K562 (cell line): ENCODE data around the gene NPR3. TPM values are rescaled to one million over a fixed set of nuclear protein-coding genes. Genes with fewer than 3 reads are reported as not detected.
A peak's percentile ranks its signal among the peaks of the same experiment; 100 is the strongest.

ENCODE experiments used
- ATAC-seq: fragments of 200-7000 bp; cut with Tn5 transposase; 3 replicates; pipeline ENCODE4 v1.9.1; 2020; ENCODE audit warnings: moderate library complexity
- BruUV-seq: library from RNA; stranded (reverse); fragments of 400-500 nt; replicated peaks from 2 replicates; lab custom pipeline; 2021; lab: Mats Ljungman, UMichigan
- CTCF ChIA-PET: fragments of 300-600 bp; formaldehyde crosslinking; extraction: SDS; loops from one replicate; lab custom pipeline; 2021; ENCODE audit warnings: low intra/inter-chr PET ratio; lab: Yijun Ruan, JAX
- POLR2A ChIA-PET: fragments of 300-600, 350-650 bp; sonication (Branson Sonifier 250); formaldehyde crosslinking; extraction: SDS; loops from one replicate; lab custom pipeline; 2021; ENCODE audit warnings: antibody characterized with exemption, inconsistent platforms; lab: Yijun Ruan, JAX
- DNase-seq, 4 experiments: peaks; one replicate each; pipeline versions ENCODE4 v3.0.0 to v3.0.0-alpha.2; 2011 to 2018; ENCODE audit warnings: low spot score in 3 of 4, mixed read lengths in 3 of 4; ENCODE audit errors: extremely low read depth in 1 of 4
- FAIRE-seq: peaks from 2 replicates; lab custom pipeline; 2011; peaks lifted over from hg19 to GRCh38; lab: Jason Lieb, UNC
- H2AFZ ChIP-seq: 2 replicates; pipeline ENCODE4 v1.6.0; 2011; ENCODE audit warnings: low read depth, low read length, control low read depth, inconsistent platforms
- H3K27ac ChIP-seq: fragments of 200-600 bp; 3 replicates; pipeline ENCODE4 v1.8.0; 2011; ENCODE audit warnings: low read depth, mild to moderate bottlenecking, control low read depth, inconsistent platforms, low read length, moderate library complexity, mixed read lengths; ENCODE audit errors: extremely low read depth
- H3K27me3 ChIP-seq, 2 experiments: fragments of 300-600 bp in 1 of 2; 2 replicates in 1 of 2; 3 replicates in 1 of 2; pipeline versions ENCODE4 v1.6.0 to v1.8.0; 2011; ENCODE audit warnings: inconsistent platforms in 2 of 2, low read length in 2 of 2, mild to moderate bottlenecking in 1 of 2, mixed read lengths in 1 of 2, moderate library complexity in 1 of 2; ENCODE audit not compliant: control insufficient read depth in 2 of 2, insufficient read depth in 2 of 2
- H3K36me3 ChIP-seq: fragments of 300-600 bp; 3 replicates; pipeline ENCODE4 v1.8.0; 2011; ENCODE audit warnings: mild to moderate bottlenecking, low read length, inconsistent platforms; ENCODE audit not compliant: control insufficient read depth, insufficient read depth
- H3K4me1 ChIP-seq, 2 experiments: fragments of 200-600 bp in 1 of 2; replicated peaks in 1 of 2; 2 replicates in 1 of 2; 3 replicates in 1 of 2; pipeline versions ENCODE4 v1.5.1 to v1.8.0; 2011; ENCODE audit warnings: inconsistent platforms in 2 of 2, low read length in 2 of 2, mild to moderate bottlenecking in 1 of 2, mixed read lengths in 1 of 2, moderate library complexity in 1 of 2; ENCODE audit not compliant: control insufficient read depth in 2 of 2, insufficient read depth in 2 of 2
- H3K4me2 ChIP-seq: 2 replicates; pipeline ENCODE4 v1.6.1; 2011; ENCODE audit warnings: low read length, control low read depth, inconsistent platforms, mixed read lengths; ENCODE audit not compliant: insufficient read depth
- H3K4me3 ChIP-seq: fragments of 200-600 bp; sonication (generic), shearing (Covaris generic); 2 replicates; pipeline ENCODE4 v1.5.1; 2016; ENCODE audit warnings: control low read depth, inconsistent platforms
- H3K79me2 ChIP-seq: fragments of 200-600 bp; 3 replicates; pipeline ENCODE4 v1.8.0; 2011; ENCODE audit warnings: low read length, inconsistent platforms; ENCODE audit not compliant: control insufficient read depth, insufficient read depth
- H3K9ac ChIP-seq, 2 experiments: 2 replicates each; pipeline versions ENCODE4 v1.6.0 to v1.6.1; 2011; ENCODE audit warnings: low read depth in 2 of 2, low read length in 2 of 2, control low read depth in 1 of 2, inconsistent platforms in 1 of 2, mild to moderate bottlenecking in 1 of 2, mixed read lengths in 1 of 2; ENCODE audit not compliant: insufficient read depth in 1 of 2
- H3K9me1 ChIP-seq: one replicate; pipeline ENCODE4 v1.6.0; 2011; ENCODE audit warnings: inconsistent platforms, mild to moderate bottlenecking, low read length, moderate library complexity; ENCODE audit not compliant: control insufficient read depth, insufficient read depth
- H3K9me3 ChIP-seq: replicated peaks from 2 replicates; pipeline ENCODE4 v1.5.1; 2011; ENCODE audit warnings: low read depth, low read length, inconsistent platforms; ENCODE audit not compliant: control insufficient read depth, insufficient read depth
- H4K20me1 ChIP-seq: replicated peaks from 2 replicates; pipeline ENCODE4 v1.6.1; 2011; ENCODE audit warnings: low read length, inconsistent platforms, mixed read lengths; ENCODE audit not compliant: control insufficient read depth, insufficient read depth
- ETV5 ChIP-seq: sonication (generic); formaldehyde crosslinking; IDR thresholded peaks from 2 replicates; pipeline ENCODE4 v1.4.0; 2020; ENCODE audit warnings: low read depth, mild to moderate bottlenecking, missing genetic modification reagents
- EZH2 ChIP-seq: IDR thresholded peaks from 2 replicates; pipeline ENCODE4 v1.6.1; 2012; ENCODE audit warnings: low read depth, mild to moderate bottlenecking, inconsistent platforms, low read length, borderline replicate concordance
- HDAC6 ChIP-seq: IDR thresholded peaks from 2 replicates; pipeline ENCODE4 v1.6.1; 2012; ENCODE audit warnings: low read depth, mild to moderate bottlenecking, control low read depth, inconsistent platforms, low read length, moderate library complexity
- KHSRP ChIP-seq: fragments of 450-650 bp; IDR thresholded peaks from 2 replicates; pipeline ENCODE4 v1.6.1; 2017
- NFIC ChIP-seq: fragments of 450-650 bp; IDR thresholded peaks from 2 replicates; pipeline ENCODE4 v1.6.1; 2017; ENCODE audit warnings: mild to moderate bottlenecking, inconsistent platforms
- PURB ChIP-seq: sonication (generic); formaldehyde crosslinking; IDR thresholded peaks from 2 replicates; pipeline ENCODE4 v1.9.0; 2021; ENCODE audit warnings: low read depth, mild to moderate bottlenecking, missing genetic modification reagents
- RBM34 ChIP-seq: fragments of 200-400 bp; formaldehyde crosslinking; IDR thresholded peaks from 2 replicates; pipeline ENCODE4 v1.6.1; 2018; ENCODE audit warnings: low read length, borderline replicate concordance; ENCODE audit not compliant: insufficient read depth
- SMARCE1 ChIP-seq: fragments of 450-650 bp; IDR thresholded peaks from 2 replicates; pipeline ENCODE4 v1.7.1; 2016; ENCODE audit warnings: mild to moderate bottlenecking
- TCF7L2 ChIP-seq: fragments of 150-350 bp; IDR thresholded peaks from 2 replicates; pipeline ENCODE4 v1.6.1; 2016; ENCODE audit warnings: low read depth, mild to moderate bottlenecking, low read length, moderate library complexity
- TCFL5 ChIP-seq: fragments of 250-450 bp; sonication (Bioruptor Pico); conservative IDR thresholded peaks from 2 replicates; pipeline ENCODE4 v1.6.1; 2021; ENCODE audit warnings: mild to moderate bottlenecking, moderate library complexity, matching md5 sums
- TRIM28 ChIP-seq: fragments of 450-650 bp; IDR thresholded peaks from 2 replicates; pipeline ENCODE4 v1.6.1; 2017
- XRCC3 ChIP-seq: fragments of 450-650 bp; IDR thresholded peaks from 2 replicates; pipeline ENCODE4 v1.6.1; 2017; ENCODE audit warnings: mild to moderate bottlenecking, moderate library complexity
- WGBS: fragments of 100-300 bp; shearing (Covaris generic); methylation state at CpG from one replicate; pipeline ENCODE4 v1.1.6; 2016; ENCODE audit warnings: low coverage, mixed read lengths; ENCODE audit not compliant: insufficient coverage; ENCODE audit errors: missing lambda C conversion rate; 5-methylcytosine and 5-hydroxymethylcytosine counted together
- in situ Hi-C: fragments of 300-500 bp; cut with MboI; formaldehyde crosslinking; loops from 4 replicates; pipeline ENCODE4 v1.15.0; 2018; ENCODE audit warnings: inconsistent platforms, mixed read lengths
- intact Hi-C: fragments of 100-400 bp; cut with micrococcal nuclease; formaldehyde crosslinking; loops from 2 replicates; pipeline ENCODE4 v1.14.2; 2022
- polyA plus RNA-seq, 8 experiments: library from polyadenylated mRNA; depleted of rRNA in 4 of 8; stranded (reverse) in 5 of 8; unstranded in 3 of 8; fragments of >200 nt; fragmentation: Nextera tagmentation in 2 of 8; fragmentation: Illumina TruSeq in 1 of 8; extraction: Ambion mirVana in 2 of 8; extraction: Trizol in 1 of 8; gene quantifications; 2 replicates each; pipeline versions ENCODE4 v1.2.1 to v1.2.3, GENCODE V29; 2011 to 2014; ENCODE audit warnings: inconsistent platforms in 1 of 8, missing spikeins in 1 of 8
- total RNA-seq, 7 experiments: library from RNA; depleted of rRNA in 6 of 7; stranded (reverse); fragments of >200 nt in 6 of 7; fragmentation: Illumina TruSeq in 2 of 7; extraction: Trizol in 2 of 7; gene quantifications; 2 replicates each; pipeline versions ENCODE4 v1.2.1 to v1.2.3, GENCODE V29; 2011 to 2021; ENCODE audit warnings: low replicate concordance in 1 of 7

NPR3 gene
- total and polyA plus RNA-seq, 9 of the 15 experiments (the other 6 are each of a cell fraction or from before 2014, with no cell fraction given): 0.01 to 0.11 (median 0.04) TPM; not detected in 2

DNA sequence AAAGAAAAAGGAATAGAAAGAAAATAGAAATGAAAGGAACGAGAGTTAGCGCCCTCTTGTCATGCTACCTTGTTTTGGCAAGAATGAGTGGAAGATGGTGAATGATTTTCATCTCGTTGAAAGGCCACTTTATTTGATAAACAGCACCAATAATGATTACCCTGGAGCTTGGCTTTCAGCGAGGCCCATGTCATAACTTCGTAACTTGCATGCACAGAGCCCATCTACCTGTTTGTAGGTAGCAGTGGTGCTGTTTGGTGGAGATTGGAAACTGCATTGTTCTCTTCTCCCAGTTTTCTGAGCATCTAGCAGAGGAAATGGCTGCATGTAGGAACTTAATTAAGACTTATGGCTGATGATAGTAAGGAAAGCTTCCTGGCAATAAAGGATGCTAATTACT, 59.3 kb downstream of the NPR3 start (continued):
- TF ChIP-seq TCF7L2 (no peak), PURB (CRISPR knock-in tag) (no peak), KHSRP (no peak), HDAC6 (no peak), TRIM28 (no peak)
- TF ChIP-seq, all 486 proteins: peak for 0

DNA sequence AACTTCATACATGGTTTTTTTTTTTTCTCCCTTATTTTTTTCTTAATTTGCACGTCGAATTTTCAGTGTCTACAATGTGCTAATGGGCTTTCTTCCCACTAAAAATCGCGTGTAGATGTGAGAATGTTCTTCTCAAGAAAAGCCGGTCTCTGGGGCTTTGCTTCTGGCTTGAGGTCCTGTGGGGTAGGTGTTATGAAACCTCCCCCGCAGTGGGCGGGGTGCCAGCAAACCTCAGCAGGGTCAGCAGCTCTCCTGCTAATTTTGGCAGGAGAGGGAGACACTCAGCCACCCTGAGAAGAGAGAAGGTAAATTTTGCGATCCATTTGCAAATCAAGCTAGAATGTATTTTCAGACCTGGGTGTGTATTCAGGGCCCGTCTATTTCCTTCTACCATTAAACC, 59.9 kb downstream of the NPR3 start:
- Histone ChIP-seq H3K36me3 (no peaks in the 10 kb centered on the region), H3K4me1 (no peaks in the 10 kb centered on the region), H3K9me3 (no peaks in the 10 kb centered on the region), H2AFZ (no peak overlapping the region), H3K27ac (no peak overlapping the region), H3K27me3 (peaks cover 0 to 1% of the 10 kb centered on the region in 2 experiments; a peak in 1 of 5 replicates), H3K9ac (no peak overlapping the region), H3K4me2 (no peak overlapping the region), H3K79me2 (no peaks in the 10 kb centered on the region), H4K20me1 (no peaks in the 10 kb centered on the region), H3K4me3 (no peak overlapping the region), H3K9me1 (no peaks in the 10 kb centered on the region)
- DNase-seq (no peak), ATAC-seq (no peak), FAIRE-seq (no peak)
- BruUV-seq: no TSS peak
- TF ChIP-seq SMARCE1 (no peak), ETV5 (CRISPR knock-in tag) (no peak), NFIC (peak; percentile 25; the same call in 1 of the 2 replicates), EZH2 (no peak), RBM34 (no peak), XRCC3 (no peak), TCFL5 (CRISPR knock-in tag) (no peak)
- WGBS: 0% methylated on average over 9 of the region's 9 CpGs
- intact Hi-C loops (no loop called here), in situ Hi-C loops (no loop called here)
- ChIA-PET CTCF (no interaction called here), POLR2A (interaction anchor here (0.7 kb wide), 1 partner anchor 10 kb away, joined by 3 read pairs; no protein-coding TSS in a partner anchor)
